OCI-LY3 (cell line): ENCODE results near the gene CDC45.

Experiments used
- EZH2phosphoT487 ChIP-seq: fragments of 200-600 bp; shearing (Covaris generic); IDR thresholded peaks from 2 replicates; pipeline ENCODE4 v1.6.1; 2018; ENCODE audit warnings: antibody characterized with exemption, mixed run types, low read depth
- TF ChIP-seq, protein P1 (sequence below): fragments of 200-600, 300-600 bp; sonication (generic); IDR thresholded peaks from 2 replicates; pipeline ENCODE4 v1.5.1; 2014; ENCODE audit warnings: antibody characterized with exemption, low read length, low read depth

DNA sequence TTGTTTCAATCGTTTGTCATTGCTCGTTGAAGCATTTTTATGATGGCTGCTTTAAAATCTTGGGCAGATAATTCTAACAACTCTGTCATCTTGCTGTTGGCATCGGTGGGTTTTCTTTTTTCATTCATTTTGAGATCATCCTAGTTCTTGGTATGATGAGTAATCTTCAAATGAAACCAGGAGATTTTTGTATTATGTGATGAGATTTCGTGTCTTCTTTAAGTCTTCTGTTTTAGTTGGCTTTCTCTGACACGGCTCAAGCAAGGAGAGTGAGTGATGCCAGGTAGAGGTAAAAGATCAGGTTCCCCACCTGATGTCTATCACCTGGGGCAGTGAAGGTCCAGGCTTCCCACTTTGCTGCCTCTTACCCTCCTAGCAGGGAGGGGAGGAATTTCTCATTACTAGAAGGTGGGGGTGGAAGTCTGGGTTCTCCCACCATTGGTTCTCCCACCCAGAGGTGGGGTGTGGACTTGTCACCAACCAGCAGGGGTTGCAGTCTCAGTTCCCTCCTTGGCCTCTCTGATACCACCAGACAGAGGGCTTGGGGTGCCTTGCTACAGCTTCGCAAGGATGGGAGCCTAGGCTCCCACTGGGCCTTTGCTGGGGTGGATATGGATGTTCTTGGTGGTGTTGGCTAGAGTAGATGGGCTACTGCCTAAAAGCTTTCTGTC, 12.9 kb downstream of the CDC45 start:
- TF ChIP-seq, protein P1, sequence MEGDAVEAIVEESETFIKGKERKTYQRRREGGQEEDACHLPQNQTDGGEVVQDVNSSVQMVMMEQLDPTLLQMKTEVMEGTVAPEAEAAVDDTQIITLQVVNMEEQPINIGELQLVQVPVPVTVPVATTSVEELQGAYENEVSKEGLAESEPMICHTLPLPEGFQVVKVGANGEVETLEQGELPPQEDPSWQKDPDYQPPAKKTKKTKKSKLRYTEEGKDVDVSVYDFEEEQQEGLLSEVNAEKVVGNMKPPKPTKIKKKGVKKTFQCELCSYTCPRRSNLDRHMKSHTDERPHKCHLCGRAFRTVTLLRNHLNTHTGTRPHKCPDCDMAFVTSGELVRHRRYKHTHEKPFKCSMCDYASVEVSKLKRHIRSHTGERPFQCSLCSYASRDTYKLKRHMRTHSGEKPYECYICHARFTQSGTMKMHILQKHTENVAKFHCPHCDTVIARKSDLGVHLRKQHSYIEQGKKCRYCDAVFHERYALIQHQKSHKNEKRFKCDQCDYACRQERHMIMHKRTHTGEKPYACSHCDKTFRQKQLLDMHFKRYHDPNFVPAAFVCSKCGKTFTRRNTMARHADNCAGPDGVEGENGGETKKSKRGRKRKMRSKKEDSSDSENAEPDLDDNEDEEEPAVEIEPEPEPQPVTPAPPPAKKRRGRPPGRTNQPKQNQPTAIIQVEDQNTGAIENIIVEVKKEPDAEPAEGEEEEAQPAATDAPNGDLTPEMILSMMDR = no peak
- no peak for TF ChIP-seq EZH2phosphoT487
